HG02840 (cell line): ENCODE data around the gene ALDH1A1.

Experiments used
- ATAC-seq: cut with Tn5 transposase; IDR thresholded peaks from one replicate; pipeline ENCODE4 v1.9.1; 2021; ENCODE audit warnings: mild to moderate bottlenecking, moderate library complexity, moderate number of reproducible peaks; ENCODE audit not compliant: unreplicated experiment, low FRiP score

The ALDH1A1 gene

GRCh38 chr9:72898784-72899733 is 53.8 kb downstream of the ALDH1A1 start:
- ATAC-seq = no peak

DNA sequence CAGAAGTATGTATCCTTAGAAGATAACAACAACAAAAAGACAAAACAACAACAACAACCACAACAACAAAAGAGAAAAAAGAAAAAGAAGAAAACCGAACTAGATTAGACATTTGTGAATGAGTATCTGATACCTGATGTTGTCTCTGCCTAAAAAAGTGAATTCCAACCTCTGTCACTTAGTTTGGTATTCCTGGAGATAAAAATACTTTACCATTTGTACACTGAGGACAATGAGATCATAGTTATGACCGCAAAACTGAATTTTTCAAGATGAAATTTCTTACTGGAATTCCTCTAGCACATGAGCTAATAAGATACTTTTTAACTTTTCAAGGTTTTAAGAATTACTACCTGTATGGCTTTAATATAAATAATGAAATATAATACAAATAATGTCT is 54.5 kb downstream of the ALDH1A1 start:
- no peak for ATAC-seq

DNA sequence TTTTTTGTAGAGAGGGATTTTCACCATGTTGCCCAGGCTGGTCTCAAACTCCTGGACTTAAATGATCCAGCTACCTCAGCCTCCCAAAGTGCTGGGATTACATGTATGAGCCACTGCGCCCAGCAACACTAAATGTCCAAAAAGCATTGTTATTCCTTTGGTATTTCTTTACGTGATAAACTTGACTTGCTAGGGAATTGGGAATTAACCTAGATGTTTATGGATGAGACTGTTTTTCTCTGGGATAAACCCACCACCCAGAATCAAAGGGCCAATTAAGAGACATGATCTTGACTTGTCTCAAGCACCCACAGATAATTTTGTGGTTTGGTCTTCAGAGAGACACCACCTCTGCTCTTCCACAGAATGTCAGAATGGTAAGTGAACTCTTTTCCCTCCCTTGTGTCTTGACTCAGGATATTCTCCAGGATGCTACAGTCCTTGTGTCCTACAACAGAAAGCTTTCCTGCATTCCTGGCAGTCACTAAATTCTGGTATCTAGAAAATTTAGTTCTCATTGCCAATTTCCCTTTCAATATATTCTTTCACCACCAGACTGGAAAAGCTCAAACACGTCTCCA is 55.7 kb downstream of the ALDH1A1 start:
- no peak for ATAC-seq

- no peak for ATAC-seq
These were observed 56.4 kb downstream of the ALDH1A1 start for GRCh38 chr9:72896439-72896838.

- ATAC-seq = no peak
These were observed 57.7 kb downstream of the ALDH1A1 start for GRCh38 chr9:72895122-72895521.

GRCh38 chr9:72894342-72894741 is 58.5 kb downstream of the ALDH1A1 start:
- ATAC-seq = no peak

GRCh38 chr9:72893437-72893836 is 59.4 kb downstream of the ALDH1A1 start:
- ATAC-seq = no peak

DNA sequence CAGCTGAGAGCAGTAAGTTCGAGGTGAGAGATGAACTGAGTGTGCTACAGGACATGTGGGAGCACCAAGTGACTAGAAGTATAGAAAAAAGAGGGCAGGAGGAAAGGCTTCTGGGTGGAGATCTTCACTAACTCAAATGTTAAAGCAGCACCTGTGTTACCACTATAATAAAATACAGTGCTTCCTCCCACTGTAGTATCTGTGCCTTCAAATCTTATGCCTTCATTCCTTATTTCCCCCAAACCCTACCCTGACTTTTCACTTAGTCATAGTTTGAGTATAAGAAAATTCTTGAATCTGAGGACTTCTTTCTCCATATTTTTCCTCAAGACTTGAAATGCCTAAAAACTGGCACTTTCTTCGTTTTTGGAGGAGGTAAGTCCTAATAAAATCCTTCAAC is 61.8 kb downstream of the ALDH1A1 start:
- ATAC-seq = no peak

GRCh38 chr9:72888943-72889342 is 63.9 kb downstream of the ALDH1A1 start:
- no peak for ATAC-seq

DNA sequence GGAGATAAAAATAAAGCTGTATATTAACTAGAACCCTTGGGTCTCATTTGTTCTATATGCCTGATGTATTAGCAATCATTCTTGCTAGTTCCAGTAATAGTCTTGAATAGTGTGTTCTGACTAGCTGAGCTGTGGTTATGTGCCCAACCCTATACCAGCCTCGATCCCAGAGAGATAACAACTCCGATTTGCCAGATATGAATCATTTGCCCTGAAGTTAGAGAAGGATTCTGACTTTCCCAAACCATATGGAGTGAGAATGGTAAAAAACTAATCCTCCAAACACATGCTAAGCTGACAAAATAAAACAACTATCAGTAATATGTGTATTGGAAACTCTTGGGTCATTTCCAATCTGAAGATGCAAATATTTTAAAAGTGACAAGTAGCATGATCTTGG is 64.8 kb downstream of the ALDH1A1 start:
- no peak for ATAC-seq

DNA sequence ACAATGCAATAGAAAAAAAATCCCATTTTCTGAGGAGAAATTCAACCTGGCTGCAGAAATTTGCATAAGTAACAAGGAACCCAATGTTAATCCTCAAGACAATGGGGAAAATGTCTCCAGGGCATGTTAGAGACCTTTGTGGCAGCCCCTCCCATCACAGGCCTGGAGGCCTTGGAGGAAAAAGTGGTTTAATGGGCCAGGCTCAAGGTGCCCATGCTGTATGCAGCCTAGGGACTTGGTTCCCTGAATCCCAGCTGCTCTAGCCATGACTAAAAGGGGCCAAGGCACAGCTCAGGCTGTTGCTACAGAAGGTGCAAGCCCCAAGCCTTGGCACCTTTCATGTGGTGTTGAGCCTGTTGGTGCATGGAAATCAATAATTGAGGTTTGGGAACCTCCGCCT is 66.5 kb downstream of the ALDH1A1 start:
- ATAC-seq = no peak

GRCh38 chr9:72884508-72884907 is 68.3 kb downstream of the ALDH1A1 start:
- ATAC-seq = no peak

GRCh38 chr9:72883875-72884274 is 69.0 kb downstream of the ALDH1A1 start:
- no peak for ATAC-seq

DNA sequence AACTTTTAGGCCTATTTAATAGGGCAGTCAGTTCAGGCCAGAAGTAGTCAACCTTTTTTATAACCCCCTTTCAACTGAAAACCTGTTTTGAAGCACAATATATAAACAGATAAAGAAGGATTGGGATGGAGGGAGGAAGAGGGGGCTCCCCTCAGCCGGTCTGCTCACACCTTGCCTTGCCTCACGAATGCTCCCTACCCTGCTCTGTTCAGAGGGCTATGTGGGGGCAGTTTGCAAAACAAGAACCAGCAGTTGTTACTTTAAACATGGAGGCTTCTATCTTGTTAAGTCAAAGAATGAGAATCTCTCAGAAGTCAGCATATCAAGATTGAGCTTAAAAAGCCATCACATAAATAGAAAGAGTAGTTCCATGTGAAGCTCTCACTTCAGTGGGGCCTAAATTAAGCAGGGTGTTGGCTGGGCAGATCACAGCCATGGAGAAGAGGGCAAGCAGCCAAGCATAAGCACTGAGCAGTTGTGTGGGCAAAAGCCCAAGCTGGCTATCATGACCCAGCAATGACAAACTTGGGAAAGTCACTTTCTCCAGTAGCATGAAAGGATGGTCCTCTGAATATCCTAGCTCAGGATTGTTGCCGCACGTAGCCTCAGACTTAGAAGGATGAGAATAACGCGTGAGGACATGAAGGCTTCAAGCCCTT is 70.6 kb downstream of the ALDH1A1 start:
- ATAC-seq = no peak

DNA sequence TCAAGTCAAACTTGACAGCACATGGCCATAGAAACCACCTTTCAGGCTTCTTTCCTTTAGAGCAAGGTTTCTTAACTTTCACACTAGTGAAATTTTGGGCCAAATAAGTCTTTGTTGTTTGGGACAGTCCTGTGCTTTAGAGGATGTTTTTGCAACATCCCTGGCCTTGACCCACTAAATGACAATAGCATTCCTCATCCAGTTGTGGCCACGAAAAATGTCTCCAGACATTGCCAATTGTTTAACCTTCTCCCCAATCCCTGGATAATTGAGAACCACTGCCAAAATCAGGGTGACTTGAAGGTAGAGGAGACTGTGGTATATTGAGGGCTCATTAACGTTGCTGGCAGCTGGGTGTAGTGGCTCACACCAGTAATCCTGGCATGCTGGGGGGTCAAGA is 72.0 kb downstream of the ALDH1A1 start:
- ATAC-seq = no peak

GRCh38 chr9:72875221-72875620 is 77.6 kb downstream of the ALDH1A1 start:
- ATAC-seq = no peak

DNA sequence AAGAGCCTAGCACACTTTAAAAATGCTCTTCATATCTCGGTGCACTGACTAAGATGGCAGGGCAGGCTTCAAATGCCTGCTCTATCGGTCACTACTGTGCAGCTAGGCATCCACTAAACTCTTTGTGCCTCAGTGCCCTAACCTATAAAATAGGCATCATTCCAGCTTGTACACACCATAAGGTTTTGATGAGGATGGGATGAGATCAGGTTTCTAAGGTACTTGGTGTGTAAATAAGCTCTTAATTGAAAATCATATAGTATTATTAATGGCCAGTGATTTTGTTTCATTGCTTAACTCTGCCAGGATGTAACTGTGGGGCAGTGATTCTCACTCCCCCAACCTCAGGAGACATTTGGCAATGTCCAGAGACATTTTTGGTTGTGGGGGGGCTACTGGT is 78.5 kb downstream of the ALDH1A1 start:
- no peak for ATAC-seq

DNA sequence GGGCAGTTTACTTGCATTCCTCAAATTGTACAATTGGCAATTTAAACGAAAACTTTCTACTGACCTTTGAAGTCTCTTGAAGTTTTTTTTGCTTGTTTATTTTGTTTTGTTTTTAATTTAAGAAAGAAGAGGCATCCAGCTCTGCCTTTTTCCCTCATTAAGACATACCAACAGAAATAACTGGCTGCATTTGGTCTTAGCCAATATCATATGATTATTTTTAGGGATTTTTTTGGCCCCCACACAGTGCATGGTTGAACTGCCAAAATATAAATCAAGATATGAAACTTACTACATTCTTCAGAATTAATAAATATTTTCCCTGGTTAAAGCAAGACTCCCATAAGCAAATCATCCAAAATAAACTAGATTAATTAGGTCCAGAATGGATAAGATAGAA is 79.4 kb downstream of the ALDH1A1 start:
- no peak for ATAC-seq

DNA sequence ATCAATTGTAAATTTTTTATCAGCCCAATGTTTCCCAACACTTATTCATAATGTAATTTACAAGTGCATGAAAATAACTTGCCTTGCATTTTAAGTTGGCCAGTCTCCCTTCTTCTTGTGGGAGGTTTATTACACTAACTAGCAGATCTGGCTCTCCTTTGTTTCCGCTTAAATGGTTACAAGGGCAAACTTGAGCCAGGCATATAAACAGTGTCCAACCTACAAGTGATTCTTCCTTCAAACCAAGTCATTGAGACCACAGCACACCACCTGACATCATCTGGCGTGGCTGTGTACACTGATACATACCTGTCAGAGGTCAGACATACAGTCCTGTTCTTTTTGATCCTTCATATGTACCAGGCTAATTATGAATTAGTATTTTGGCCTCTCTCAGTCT is 80.1 kb downstream of the ALDH1A1 start:
- ATAC-seq = no peak

DNA sequence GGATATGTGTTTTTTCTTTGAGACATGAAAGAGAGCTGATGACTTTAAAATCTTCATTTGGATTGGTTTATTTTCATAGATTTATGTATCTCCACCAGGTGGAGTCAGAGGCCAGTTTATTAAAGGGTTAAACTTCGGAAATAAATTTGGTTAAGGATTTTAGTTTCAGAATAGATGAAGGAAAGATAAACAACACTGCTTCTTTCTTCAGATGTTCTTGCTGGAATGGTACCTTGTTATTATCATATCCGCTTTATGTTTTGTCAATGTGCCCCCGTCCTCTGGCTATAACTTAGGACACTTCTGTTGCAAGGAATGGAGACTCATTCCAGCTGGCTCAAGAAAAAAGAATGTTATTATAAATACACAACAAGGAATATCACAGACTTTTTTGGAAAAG is 81.2 kb downstream of the ALDH1A1 start:
- no peak for ATAC-seq

DNA sequence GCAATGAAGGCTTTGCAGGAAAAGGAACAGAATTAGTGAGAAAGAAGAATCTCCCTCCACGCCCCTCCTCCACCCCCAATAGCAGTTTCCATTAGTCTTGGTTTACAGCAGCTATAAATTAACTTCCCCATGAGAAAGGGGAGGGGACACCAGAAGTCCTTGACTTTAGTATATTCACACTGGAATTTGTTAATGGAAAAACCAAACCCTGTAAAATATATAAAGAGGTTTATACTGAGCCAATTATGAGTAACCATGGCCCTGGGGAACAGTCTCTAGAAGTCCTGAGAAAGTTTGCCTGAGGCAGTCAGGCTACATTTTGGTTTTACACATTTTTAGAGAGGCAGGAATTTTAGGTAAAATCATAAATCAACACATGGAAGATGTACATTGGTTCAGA is 88.5 kb downstream of the ALDH1A1 start:
- no peak for ATAC-seq
